Heart left ventricle (tissue), 13 donors: ENCODE data around the gene VAMP1.

ENCODE experiments used
- POLR2A ChIP-seq, 2 donors: fragments of 450-650 bp; IDR thresholded peaks; one replicate each; pipeline ENCODE4 v1.6.1; 2017; ENCODE audit warnings: antibody characterized with exemption in 2 of 2, mild to moderate bottlenecking in 2 of 2, moderate library complexity in 2 of 2
- TF ChIP-seq, protein P1 (sequence below), 12 donors: fragments of 200-600 bp; sonication (generic) in 4 of 12; IDR thresholded peaks; one replicate each; pipeline versions ENCODE4 v1.5.0 to v1.8.0; 2018 to 2022; ENCODE audit warnings: antibody characterized with exemption in 12 of 12, mild to moderate bottlenecking in 5 of 12
- donor health status: ischemic (EF 13 %, LVEDD 7.1; RV severe dilation, severe dysfunction).
- donor health status: DM: no; HTN: yes; CAD: no.
- donor health status: DM: no; HTN: no; CAD: no.
- donor health status: ischemic (EF 25% LVEDD 6.9; RV normal size, moderate dysfunction).
- donor health status: ischemic (EF 25% LVEDD 5.7; RV mildly dilated, moderate dysfunction).
- donor health status: ischemic (EF 35%, LVEDD 5.7; RV mildly dilated, moderate dysfunction).
- donor health status: nonischemic (EF 11% LVEDD 7.7; RV severe dilation, severe dysfunction).
- donor health status: DM: yes; HTN: yes; CAD: no.
- donor health status: PGD.
- donor health status: ischemic (EF 29% LVEDD 5.4; RV normal size, mild dysfunction).
- donor health status: nonischemic (EF 23%, LVEDD 6.1; RV moderate dilation, normal function).

- TF ChIP-seq, protein P1, sequence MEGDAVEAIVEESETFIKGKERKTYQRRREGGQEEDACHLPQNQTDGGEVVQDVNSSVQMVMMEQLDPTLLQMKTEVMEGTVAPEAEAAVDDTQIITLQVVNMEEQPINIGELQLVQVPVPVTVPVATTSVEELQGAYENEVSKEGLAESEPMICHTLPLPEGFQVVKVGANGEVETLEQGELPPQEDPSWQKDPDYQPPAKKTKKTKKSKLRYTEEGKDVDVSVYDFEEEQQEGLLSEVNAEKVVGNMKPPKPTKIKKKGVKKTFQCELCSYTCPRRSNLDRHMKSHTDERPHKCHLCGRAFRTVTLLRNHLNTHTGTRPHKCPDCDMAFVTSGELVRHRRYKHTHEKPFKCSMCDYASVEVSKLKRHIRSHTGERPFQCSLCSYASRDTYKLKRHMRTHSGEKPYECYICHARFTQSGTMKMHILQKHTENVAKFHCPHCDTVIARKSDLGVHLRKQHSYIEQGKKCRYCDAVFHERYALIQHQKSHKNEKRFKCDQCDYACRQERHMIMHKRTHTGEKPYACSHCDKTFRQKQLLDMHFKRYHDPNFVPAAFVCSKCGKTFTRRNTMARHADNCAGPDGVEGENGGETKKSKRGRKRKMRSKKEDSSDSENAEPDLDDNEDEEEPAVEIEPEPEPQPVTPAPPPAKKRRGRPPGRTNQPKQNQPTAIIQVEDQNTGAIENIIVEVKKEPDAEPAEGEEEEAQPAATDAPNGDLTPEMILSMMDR (IDR thresholded peaks at IDR 0.05) = peak; percentile 72 to 87 (median 82)
- TF ChIP-seq POLR2A (IDR thresholded peaks at IDR 0.05) = no peak
Measured at GRCh38 chr12:6465467-6466183, 4.9 kb downstream of the VAMP1 start.
